ENCODE data around the gene REEP2.

Gene REEP2

DNA sequence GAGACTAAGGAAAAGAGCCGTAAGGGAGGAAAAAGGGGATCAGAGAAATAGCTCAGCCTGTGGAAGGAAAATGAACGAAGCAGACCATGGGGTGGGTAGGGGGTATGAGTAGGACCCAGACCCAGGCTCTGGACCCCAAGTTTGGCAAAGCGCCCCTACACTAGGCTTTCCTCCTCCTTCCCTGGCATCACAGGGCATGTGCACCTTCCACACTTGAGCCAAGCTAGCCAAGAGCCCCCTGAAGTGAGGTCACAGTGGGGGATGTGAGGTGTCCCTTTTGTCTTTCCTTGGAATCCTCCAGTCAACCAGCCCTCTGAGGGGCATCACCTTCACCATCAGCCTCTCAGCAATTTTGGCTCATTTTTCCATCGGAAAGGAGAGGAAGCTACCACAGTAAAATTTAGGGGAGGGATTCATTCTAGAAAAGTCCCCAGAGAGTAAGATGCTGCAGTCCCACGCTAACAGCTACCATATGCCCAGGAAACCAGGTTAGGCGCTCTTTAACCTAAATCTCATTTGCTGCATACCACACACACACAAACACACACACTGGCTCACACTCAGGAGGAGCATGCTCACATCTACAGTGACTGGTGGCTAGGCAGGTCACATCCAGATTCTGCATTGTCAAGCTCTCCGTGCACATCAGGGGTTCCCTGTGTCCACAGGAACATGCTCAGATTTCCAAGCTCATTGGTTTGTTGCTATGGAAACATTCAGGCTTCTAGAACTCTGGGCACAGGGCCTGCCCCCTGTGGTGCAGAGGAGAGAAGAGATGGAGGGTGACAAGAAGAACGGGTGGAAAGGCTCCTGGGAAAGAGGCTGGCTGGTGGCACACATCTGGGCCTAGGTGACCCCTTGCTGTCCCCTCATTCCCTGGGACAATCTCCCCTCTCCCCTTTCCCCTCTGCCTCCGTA lies 9.9 kb downstream of the REEP2 start:
- DNase-seq, result peak; percentile 42

DNA sequence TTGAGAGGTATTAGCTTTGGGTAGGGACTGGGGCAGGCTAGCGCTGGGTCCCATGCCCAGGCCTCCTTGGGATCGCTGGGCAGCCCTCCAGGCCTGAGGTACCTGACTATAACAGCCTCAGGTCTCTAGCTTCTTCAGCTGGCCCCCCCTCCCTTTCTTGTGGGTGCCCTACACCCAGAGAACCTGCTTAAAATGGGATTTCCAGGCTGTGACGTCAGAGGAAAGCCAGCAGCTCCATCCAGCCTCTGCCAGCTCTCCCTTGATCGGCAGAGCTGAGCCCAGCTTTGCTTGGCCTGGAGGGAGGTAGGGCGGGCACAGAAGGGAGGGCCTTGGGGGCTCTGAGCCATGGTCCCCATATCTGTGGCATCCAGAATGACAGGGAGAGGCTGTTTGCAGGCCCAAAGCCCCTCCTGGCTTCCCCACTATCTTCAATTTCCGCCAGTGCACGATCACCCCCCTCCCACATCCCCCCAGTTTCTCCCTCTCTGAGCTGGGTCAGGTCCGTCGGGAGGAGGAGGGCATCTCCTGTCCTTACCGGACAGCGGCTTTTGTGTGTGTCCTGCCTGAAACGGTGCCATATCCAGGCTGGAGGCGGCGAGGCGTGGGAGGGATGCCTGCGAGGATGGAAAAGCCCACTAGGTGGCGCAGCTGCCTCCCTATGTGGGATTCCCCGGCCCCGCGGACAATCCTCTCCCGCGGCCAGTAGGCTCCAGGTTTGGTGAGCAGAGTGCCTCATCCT lies 10.8 kb downstream of the REEP2 start:
- peak; percentile 85 for DNase-seq

DNA sequence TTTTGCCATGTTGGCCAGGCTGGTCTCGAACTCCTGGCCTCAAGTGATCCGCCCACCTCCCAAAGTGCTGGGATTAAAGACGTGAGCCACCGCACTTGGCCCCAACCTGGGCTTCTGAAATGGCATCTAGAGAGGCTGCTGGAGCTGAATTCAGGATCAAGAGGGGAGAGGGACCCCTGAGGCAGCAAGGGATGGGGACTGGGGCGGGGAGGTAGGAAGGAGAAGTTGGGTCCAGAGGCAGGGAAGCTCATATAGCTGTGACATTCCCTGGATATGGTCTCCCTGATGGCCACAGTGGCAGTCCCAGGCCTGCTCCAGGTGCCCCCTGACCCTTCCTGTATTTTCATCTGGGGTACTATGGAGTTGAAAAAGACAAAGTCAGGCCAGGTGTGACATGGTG lies 12.1 kb downstream of the REEP2 start:
- no peak for DNase-seq

DNA sequence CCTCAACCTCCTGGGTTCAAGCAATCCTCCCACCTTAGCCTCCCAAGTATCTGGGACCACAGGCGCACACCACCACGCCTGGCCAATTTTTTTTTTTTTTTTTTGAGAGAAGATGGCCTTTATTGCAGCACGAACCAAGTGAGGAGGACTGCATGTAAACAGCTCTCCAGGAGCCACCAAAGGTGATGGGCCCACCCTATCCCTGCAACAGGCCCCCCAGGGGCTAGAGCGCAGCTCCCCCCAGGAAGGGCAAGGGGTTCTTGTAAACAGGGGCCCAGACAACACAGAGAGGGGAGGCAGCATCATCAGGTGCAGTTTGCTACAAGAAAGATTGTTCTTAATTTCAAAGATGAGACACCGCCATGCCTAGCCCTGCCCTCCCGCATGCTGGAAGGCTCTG lies 13.9 kb downstream of the REEP2 start:
- DNase-seq, result no peak

DNA sequence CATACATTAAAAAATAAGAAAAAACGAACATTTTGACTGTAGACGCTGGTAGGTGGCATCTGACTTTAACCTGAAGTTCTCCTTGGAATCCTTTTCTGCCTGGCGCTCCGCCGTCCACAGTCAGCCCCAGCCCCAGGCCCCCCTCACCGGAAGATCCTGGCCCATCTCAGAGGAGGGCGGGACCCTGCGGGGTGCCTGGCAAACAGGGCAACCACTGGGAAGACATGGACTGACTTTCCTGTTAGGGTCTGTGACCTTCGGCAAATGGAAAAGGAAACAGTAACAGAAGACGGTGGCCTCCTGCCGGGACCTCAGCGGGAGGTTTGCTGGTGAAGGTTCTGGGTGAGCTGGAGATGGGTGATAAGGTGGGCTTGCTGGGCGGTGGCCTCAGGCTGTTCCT lies 14.7 kb downstream of the REEP2 start:
- peak; percentile 25 for DNase-seq

DNA sequence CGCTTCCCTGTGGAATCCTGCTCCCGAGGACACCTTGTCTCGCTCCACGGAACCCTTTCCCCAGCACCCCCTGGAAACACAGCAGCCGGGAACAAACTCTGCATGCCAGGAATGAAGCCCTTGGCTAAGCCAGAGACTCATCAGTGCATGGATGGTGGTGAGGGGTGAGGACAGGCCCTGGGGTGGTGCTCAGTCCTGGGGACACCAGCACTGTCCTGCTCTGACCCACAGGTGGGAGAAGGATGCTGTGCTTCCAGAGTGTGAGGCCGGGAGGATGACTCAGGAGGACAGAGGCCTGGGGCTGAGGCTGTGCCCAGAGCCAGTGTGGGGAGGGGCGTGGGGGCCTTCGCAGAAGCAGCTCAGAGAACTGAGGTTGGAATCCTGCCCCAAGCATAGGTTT lies 15.3 kb downstream of the REEP2 start:
- no peak for DNase-seq

DNA sequence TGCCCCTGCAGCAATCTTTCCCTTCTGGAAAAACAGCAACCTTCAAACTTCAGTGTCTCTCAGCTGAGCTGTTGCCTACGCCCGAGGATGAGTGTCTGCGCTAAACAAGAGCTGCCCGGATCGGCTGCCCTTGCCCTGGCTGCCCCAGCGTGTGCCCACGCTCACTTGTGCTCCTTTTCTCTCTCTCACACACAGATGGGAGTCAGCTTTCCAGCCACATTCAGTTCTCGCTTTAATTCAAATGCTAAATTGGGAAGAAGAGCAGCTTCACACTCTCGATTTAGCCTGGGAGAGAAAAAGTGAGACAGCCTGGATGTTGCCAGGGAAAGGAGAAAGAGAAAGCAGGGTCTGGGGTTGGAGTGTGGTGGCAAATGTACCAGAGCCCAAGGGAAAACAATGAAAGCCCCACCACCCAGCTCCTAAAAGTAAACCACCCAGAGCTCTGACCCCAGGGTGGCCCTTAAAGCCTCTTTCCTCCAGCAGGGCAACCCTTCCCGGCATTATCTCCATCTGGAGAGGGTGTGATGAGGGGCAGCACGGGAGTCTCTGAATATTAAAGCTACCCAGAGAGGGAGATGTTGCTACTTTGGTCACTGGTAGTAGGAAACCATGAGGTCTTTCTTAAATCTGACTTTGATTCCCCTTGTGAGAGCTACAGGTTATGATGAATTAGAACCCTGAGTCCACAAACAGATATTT lies 16.5 kb downstream of the REEP2 start:
- no peak for DNase-seq

DNA sequence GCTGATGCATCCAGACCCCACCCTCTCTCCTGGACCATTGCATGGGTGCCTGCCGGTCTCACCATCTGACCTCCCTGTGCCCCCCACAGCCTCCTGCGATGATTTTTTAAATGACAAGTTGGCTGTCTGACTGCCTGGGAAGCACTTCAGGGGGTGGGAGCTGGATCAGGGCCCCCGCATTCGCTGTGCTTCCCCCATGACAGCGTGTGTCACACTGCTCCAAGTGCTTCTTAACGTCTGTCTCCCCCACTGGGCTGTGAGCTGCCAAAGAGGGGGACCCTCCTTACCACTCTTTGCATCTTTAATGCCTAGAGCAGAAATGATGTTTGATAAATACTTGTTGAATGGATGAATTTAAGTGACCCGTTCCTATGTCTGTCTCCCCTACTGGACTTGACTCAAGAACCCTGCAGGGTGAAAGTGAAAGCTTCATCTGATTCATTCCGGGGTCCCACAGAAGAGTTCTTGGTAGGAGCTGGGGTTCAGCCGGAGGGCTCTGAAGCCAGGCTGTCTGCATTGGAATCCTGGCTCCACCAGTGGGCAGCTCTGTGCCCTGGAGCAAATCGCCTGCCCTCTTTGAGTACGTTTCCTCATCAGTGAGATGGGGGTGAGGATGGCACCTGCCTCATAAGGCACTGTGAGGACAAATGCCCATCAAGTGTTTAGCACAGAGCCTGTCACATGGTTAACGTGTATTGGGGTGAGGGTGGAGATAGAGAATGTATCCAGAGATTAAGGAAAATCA lies 18.8 kb downstream of the REEP2 start:
- DNase-seq, result no peak

DNA sequence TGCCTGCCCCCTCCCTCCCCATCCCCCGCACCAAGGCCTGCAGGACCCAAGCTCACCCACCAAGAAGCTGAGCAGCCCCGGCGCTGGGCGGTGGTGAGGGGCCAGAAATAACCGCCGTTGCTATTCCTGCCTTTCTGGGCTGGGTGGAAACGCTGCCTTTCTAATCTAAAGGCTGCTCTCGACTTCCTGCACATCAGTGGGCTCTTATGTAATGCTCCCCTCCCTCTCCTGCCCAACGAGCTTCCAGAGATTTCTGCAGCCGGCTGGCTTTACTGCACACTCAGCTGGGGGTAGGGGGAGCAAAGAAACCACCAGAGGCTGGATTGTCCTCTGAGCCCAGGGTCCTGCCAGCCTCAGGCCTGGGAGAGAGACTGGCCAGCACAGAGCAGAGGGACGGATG lies 19.5 kb downstream of the REEP2 start:
- DNase-seq, result no peak

DNA sequence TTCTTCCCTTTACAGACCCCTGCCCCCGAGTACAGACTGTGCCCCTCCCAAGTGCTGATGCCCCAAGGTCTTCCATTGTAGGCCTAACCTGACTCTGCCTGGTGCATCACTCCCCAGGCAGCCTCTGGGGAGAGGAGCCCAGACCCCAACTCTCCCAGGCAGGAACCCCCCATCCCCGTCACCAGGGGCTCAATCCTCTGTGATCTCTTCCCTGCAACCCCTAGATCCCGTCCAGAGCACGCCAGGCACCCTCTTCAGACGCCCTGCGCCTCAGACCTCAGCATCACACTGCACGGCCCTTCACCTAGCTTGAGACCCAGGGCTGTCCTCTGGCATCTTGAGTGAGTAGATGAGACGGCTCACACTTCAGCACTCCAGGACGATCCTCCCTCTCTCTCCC lies 20.0 kb downstream of the REEP2 start:
- DNase-seq, result no peak

DNA sequence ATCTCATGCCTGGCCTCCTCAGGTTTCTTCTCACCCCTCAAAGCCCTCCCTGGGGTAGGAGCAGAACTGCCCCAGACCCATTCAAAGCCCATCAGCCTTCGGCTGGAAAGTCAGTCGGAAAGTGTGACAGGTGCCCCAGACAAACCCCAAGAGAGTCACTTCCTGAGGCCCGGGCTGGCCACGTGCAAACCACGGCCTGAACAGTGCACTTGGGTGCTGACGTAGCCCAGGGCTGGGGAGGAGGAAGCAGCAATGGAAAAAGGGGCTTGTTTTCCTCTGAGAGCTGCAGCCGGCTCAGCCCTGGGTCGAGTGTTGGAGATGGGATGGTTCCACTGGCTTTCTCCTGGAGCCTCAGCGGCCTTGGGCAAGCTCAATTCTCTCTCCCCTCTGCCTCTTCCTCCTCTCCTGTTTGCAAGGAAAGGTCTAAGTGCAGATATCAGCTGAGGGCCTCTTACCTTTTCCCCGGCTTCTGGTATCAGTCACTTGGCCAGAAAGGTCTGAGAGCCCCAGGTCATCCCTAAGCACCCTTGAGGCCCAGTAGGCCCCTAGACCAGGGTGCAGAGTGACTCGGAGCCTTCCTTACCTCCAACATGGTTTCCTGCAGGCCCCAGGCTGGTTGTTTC lies 20.6 kb downstream of the REEP2 start:
- DNase-seq, result peak; percentile 53

DNA sequence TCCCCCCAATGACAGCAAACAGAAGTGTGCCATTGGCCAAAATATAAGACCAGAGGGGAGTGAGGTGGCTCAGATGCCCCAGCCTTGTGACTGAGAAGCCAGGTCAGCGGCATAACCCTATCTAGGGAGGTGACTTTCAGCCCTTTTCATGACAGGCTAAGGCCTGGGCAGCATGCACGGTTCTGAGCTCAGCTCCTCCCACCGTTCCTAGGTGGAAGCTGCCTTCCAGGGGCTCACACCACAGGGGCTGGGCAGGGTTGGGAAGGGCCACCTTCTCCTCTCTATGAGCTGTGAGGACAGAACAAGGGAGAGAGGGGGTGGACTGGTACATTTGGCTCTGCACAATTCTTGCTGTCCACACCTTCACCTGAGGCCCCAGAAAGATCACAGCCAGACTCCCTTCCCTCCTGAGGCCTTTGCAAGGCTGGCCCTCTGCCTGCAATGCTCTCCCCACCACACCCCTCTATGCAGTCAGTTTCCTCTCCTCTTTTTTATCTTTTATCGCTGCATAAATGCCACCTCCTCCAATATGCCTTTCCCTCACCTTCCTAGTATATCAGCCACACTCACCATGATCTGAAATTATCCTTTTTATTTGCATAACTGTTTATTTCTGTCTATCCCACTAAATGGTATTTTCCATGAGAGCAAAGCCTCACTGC lies 21.3 kb downstream of the REEP2 start:
- DNase-seq, result no peak

DNA sequence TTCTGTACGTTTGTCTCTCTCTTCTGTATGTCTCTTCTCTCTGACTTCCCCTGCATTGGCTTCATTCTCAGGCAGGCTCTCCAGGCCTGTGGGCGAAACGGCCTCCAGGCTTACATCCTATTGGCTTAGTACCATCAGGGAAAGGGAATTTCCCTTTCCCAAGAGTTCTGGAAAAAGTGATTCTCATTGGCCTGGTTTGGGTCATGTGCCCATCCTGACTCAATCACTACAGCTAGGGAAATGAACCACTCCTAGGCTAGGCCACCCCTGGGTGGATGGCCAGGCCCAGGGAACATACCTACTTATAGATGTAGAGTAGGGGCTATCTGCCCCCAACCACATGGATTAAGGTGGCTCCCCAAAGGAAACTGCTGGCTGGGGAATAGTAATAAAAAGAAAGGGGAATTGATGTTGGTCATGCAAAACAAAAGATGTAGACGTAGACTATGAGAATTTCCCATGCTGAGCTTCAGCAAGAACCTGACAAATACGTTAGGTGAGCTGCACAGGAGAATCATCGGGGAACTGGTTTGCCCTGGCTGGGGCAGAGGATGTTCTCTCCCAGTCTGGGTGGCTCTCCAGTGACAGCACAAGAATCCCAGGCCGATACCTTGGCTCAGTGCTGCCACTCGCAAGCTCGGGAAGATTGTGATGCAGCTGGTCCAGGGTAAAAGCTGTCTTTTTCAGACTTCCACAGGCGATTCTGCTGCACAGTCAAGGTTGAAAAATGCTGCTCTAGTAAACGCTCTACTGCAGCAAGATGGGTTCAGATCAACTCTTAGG lies 22.7 kb downstream of the REEP2 start:
- DNase-seq, result peak; percentile 34

DNA sequence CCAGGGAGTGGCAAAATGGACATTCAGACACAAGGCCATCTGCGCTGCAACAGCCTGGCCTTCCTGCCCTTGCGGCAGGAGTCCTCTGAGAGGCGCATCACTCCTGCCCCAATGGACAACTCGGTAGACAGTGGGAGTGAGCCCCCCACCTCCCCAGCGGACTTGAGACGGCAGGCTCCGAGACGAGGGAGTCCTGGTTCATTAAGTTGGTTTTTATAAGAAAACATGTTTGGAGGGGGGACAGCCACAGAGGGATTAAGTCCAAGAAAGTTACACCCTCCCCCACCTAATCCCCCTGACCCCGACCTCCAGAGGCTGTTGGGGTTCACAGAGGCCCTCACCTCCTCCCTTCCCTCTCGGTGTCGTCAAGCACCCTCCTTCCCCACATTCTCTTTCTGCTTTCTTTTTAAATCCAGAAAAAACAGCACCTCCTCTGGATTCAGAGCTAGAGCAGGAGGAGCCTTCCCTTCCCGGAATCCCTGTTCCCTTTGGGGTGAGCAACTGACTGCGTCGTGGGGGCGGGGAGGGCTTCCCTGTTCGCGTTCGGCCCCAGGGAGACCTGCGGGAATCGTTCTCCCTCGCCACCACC lies 24.7 kb downstream of the REEP2 start:
- DNase-seq, result no peak

DNA sequence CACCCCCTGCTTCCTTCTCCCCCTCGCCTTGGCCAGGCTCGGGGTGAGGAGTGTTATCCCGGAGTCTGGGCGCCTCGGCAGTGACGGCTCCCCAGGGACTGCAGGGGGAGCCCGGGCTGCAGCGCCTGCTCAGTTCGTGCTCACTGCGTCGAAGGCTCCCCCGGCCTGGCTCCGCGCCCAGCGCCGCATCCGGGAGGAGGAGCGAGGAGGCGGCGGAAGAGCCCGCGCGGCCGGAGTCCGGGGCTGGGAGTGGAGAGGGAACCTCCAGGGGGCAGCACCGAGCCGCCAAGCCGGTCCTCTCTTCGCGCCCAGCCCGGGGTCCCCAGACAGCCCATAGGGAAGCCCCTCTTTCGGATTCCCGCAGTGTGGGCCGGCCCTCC lies 25.1 kb downstream of the REEP2 start:
- peak; percentile 98 for DNase-seq

DNA sequence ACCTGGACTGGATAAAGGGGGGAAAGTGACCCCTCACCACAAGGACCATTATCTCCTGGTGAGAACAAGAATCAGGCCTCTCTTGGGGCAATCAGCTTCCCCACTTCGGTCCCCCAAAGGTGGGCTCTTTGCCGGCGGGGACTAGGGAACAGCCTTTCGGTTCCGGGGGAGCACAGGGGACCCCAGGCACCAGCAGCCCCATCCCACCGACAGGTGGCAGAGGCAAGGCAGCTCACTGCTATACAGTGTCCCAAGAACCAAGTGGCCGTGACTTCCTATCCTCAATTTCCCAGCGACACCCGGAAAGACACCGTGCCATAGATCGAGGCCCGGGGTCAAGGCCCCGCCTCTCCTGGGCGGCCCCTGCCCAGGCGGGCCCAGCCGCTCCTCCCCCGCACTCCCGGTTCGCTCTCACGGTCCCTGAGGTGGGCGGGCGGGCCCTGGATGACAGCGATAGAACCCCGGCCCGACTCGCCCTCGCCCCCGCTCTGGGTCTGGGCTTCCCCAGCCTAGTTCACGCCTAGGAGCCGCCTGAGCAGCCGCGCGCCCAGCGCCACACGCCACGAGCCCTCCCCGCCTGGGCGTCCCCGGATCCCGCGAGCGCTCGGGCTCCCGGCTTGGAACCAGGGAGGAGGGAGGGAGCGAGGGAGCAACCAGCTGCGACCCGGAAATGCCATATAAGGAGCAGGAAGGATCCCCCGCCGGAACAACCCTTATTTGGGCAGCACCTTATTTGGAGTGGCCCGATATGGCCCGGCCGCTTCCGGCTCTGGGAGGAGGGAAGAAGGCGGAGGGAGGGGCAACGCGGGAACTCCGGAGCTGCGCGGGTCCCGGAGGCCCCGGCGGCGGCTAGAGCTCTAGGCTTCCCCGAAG lies 25.8 kb downstream of the REEP2 start:
- peak; percentile 99 for DNase-seq

DNA sequence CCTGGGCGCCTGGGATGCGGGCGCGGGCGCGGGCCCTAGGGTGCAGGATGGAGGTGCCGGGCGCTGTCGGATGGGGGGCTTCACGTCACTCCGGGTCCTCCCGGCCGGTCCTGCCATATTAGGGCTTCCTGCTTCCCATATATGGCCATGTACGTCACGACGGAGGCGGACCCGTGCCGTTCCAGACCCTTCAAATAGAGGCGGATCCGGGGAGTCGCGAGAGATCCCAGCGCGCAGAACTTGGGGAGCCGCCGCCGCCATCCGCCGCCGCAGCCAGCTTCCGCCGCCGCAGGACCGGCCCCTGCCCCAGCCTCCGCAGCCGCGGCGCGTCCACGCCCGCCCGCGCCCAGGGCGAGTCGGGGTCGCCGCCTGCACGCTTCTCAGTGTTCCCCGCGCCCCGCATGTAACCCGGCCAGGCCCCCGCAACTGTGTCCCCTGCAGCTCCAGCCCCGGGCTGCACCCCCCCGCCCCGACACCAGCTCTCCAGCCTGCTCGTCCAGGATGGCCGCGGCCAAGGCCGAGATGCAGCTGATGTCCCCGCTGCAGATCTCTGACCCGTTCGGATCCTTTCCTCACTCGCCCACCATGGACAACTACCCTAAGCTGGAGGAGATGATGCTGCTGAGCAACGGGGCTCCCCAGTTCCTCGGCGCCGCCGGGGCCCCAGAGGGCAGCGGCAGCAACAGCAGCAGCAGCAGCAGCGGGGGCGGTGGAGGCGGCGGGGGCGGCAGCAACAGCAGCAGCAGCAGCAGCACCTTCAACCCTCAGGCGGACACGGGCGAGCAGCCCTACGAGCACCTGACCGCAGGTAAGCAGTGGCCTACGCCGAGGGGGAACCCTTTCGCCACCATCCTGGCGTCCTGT lies 26.6 kb downstream of the REEP2 start, which contains the start of gene EGR1:
EGR1 (plus strand) TSS at position 219 of the 864 bp plus-strand sequence; CDS start at position 502, 283 bp downstream.
- DNase-seq, result peak; percentile 98
